ENCODE results near the gene SUCLG2. TPM values are rescaled to one million over a fixed set of nuclear protein-coding genes. Genes with fewer than 3 reads are reported as not detected.
A peak's percentile ranks its signal among the peaks of the same experiment; 100 is the strongest.
"Not testable (repeated sequence)": the region's sequence is repeated elsewhere in the genome, so short reads cannot be mapped to it uniquely, and the experiment has no call there.

SUCLG2 gene
- total RNA-seq, 2 experiments from 2014 or later: 60.0 to 63.1 TPM

DNA sequence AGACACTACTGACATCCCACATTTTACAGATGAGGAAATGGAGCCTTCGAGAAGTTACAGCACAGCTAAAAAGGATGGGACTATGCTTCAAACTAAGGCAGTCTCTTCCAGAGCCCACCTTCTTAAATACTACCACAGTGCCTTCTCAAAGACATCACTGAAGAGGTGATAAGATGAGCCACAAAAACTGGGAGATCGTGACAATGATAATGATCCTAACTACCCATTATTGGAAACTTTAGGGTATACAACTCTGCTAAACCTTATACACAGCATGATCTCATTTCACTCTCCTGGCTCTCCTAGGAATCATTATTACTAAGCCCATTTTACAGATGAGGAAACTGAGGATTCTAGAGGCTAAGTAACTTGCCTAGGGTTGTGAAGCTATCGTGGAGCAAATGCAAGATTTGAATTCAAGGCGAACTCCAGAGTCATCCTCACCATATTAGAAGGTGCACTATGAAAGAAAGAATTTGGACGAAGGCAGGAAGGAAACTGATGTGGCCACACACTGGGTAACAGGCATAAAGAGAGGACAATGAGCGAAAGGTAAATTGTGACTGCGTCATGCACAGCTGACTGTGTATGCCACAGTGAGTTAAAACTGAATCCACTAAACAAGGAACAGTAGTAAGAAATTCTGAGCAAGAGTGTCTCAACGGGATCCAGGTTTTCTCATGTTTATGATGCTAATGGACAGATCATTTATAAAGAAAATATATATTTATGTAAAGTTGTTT lies 55.4 kb downstream of the SUCLG2 start:
- H3K27ac Mint-ChIP-seq: peak overlapping the region; percentile 11
- H3K9me3 Mint-ChIP-seq: no peaks in the 10 kb centered on the region
- H3K36me3 Mint-ChIP-seq (ENCODE audit: low read depth): peaks cover 69% of the 10 kb centered on the region
- CTCF ChIA-PET: no interaction called here
- no peaks in the 10 kb centered on the region for H3K27me3 Mint-ChIP-seq
- POLR2A ChIA-PET: no interaction called here
- H3K4me3 Mint-ChIP-seq: no peak overlapping the region
- H3K4me1 Mint-ChIP-seq: peaks cover 71% of the 10 kb centered on the region
- no peak for DNase-seq

GRCh38 chr3:67595424-67595823 lies 59.0 kb downstream of the SUCLG2 start:
- ChIA-PET CTCF (no interaction called here), POLR2A (no interaction called here)
- DNase-seq: no peak
- Mint-ChIP-seq H3K4me1 (peaks cover 38% of the 10 kb centered on the region), H3K9me3 (no peaks in the 10 kb centered on the region), H3K36me3 (ENCODE audit: low read depth) (peaks cover 73% of the 10 kb centered on the region), H3K4me3 (no peak overlapping the region), H3K27ac (no peak overlapping the region), H3K27me3 (no peaks in the 10 kb centered on the region)

DNA sequence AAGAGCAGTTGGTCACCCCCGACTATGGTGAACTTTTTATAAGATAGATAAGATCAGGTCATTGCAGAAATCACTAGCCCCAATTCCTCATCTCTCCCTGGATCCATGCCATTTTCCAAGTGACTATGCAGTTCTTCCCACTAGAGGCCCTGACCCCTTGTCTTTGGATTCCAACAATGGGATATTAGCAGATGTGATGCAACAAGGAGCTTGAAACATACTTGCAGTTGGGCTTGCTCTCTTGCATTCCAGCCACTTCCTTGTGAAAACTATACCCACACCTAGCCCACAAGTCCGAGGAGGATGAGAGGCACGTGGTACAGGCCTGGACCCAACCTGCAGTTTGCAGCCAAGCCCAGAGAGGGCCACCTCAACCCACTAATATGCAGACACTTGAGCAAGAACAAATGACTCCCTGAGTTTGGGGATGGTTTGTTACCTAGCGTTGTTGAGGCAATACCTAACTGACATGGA lies 60.6 kb downstream of the SUCLG2 start:
- no peak overlapping the region for H3K4me3 Mint-ChIP-seq
- DNase-seq: no peak
- ChIA-PET CTCF (no interaction called here), POLR2A (no interaction called here)
- H3K27me3 Mint-ChIP-seq: no peaks in the 10 kb centered on the region
- H3K36me3 Mint-ChIP-seq (ENCODE audit: low read depth): peaks cover 70% of the 10 kb centered on the region
- no peaks in the 10 kb centered on the region for H3K9me3 Mint-ChIP-seq
- H3K27ac Mint-ChIP-seq: no peak overlapping the region
- peaks cover 21% of the 10 kb centered on the region for H3K4me1 Mint-ChIP-seq

DNA sequence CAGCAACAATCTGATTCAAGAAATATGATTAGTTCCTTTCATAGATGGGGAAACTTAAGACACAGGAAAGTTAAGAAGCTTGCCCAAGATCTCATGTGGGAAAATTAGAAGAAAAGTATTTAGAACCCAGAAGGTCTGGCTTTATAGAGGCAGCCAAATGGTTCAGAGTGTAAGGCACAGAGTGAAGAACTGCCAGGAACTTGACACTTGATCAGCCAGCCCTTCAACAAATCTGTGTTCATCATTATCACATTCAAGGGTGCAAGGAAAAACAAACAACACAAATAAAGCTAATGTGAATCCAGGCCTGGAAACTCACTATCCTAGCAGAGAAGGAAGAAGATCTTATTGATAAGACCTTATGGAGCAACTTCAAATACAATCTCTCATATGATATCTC lies 62.4 kb downstream of the SUCLG2 start:
- DNase-seq: no peak
- Mint-ChIP-seq H3K27ac (no peak overlapping the region), H3K9me3 (no peaks in the 10 kb centered on the region), H3K27me3 (no peaks in the 10 kb centered on the region), H3K36me3 (ENCODE audit: low read depth) (peaks cover 61% of the 10 kb centered on the region), H3K4me3 (no peak overlapping the region), H3K4me1 (peaks cover 13% of the 10 kb centered on the region)
- CTCF ChIA-PET: no interaction called here
- POLR2A ChIA-PET: no interaction called here

DNA sequence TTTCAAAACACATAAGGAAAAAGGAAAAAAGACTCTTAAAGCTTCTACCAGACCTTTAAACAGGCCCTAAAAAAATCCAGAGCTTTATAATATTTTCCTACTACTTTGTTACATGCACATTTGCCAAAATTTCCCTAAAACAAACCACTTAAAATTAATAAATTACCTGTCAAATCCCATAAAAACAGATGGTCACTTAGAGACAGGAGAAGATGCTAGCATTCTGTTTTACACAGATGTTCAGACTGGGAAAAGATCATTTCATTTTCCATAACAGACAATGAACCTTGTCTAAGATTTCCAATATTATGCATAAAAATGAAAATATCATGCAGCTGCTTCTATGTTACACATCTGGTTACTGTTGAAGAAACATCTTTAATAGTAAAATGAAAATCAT lies 66.6 kb downstream of the SUCLG2 start:
- Mint-ChIP-seq H3K36me3 (ENCODE audit: low read depth) (peaks cover 64% of the 10 kb centered on the region), H3K4me1 (peaks cover 15% of the 10 kb centered on the region), H3K27ac (no peak overlapping the region), H3K9me3 (peaks cover 12% of the 10 kb centered on the region), H3K27me3 (no peaks in the 10 kb centered on the region), H3K4me3 (no peak overlapping the region)
- POLR2A ChIA-PET: no interaction called here
- CTCF ChIA-PET: interaction anchor here (0.6 to 1.6 kb wide), 2 partner anchors 16 to 995 kb away, joined by 3 read pairs; no protein-coding TSS in a partner anchor
- DNase-seq: no peak

DNA sequence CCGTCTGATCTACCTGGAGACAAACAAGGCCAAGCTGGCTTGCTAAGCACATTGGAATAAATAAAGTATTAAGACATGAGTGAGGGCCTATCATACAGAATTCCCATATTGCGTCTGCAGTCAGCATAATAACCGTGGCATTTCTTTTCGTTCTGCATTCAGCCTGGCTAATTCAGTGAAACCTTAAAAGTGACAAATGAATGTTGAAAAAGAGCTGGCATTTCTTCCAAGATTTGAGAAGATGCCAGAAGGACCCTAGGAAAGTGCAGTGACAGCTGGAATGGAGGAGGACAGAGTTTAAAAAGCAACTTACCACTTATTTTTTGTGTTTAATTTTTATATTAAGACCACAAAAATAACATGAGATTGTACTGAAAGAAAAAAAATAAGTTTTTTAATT lies 67.1 kb downstream of the SUCLG2 start:
- ChIA-PET POLR2A (no interaction called here), CTCF (interaction anchor here (1.0 to 1.6 kb wide), 2 partner anchors 16 to 23 kb away, joined by 3 read pairs; no protein-coding TSS in a partner anchor)
- Mint-ChIP-seq H3K4me3 (no peak overlapping the region), H3K4me1 (peaks cover 15% of the 10 kb centered on the region), H3K27me3 (no peaks in the 10 kb centered on the region), H3K9me3 (peaks cover 15% of the 10 kb centered on the region), H3K27ac (no peak overlapping the region), H3K36me3 (ENCODE audit: low read depth) (peaks cover 68% of the 10 kb centered on the region)
- no peak for DNase-seq

- H3K4me1 Mint-ChIP-seq: peaks cover 15% of the 10 kb centered on the region
- DNase-seq, POLR2A ChIA-PET, H3K27ac Mint-ChIP-seq, H3K4me3 Mint-ChIP-seq, H3K27me3 Mint-ChIP-seq, CTCF ChIA-PET: not testable (repeated sequence)
- peaks cover 56% of the 10 kb centered on the region for H3K36me3 Mint-ChIP-seq (ENCODE audit: low read depth)
- H3K9me3 Mint-ChIP-seq: peaks cover 15% of the 10 kb centered on the region
Observed at GRCh38 chr3:67584608-67585007, 69.8 kb downstream of the SUCLG2 start.

DNA sequence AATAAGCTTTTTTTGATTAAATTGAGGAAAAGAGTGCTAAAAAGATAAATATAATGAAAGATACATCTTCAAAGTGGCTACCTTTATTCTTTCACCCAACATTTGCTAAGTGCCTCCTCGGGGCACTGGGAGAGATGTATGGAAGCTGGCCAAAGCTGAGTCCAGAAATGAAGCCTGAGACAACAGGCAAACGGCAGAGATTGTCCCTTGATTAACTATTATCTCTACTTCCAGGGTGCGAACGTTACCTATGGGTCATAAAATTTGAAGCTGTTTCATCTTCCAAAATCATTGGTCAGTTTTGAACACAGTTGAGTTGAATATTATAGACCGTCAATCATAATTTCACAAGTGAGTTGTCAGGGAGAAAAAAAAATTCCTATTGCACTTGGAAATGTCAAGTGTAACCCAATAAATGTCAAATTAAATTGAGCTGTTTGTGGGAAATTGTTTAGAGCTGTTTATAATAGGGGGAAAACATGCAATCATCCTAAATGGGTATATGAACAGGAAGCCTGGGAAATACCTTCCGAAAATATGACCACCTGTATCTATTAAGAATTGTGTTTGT lies 73.9 kb downstream of the SUCLG2 start:
- Mint-ChIP-seq H3K9me3 (peaks cover 17% of the 10 kb centered on the region), H3K27me3 (no peaks in the 10 kb centered on the region), H3K4me1 (peaks cover 15% of the 10 kb centered on the region), H3K36me3 (ENCODE audit: low read depth) (peaks cover 52% of the 10 kb centered on the region), H3K27ac (no peak overlapping the region), H3K4me3 (no peak overlapping the region)
- no peak for DNase-seq
- POLR2A ChIA-PET: no interaction called here
- CTCF ChIA-PET: no interaction called here

GRCh38 chr3:67578416-67578815 lies 76.0 kb downstream of the SUCLG2 start:
- ChIA-PET POLR2A (no interaction called here), CTCF (no interaction called here)
- no peak overlapping the region for H3K4me3 Mint-ChIP-seq
- no peak overlapping the region for H3K27ac Mint-ChIP-seq
- peaks cover 52% of the 10 kb centered on the region for H3K36me3 Mint-ChIP-seq (ENCODE audit: low read depth)
- peaks cover 12% of the 10 kb centered on the region for H3K9me3 Mint-ChIP-seq
- H3K4me1 Mint-ChIP-seq: no peaks in the 10 kb centered on the region
- H3K27me3 Mint-ChIP-seq: no peaks in the 10 kb centered on the region
- no peak for DNase-seq

DNA sequence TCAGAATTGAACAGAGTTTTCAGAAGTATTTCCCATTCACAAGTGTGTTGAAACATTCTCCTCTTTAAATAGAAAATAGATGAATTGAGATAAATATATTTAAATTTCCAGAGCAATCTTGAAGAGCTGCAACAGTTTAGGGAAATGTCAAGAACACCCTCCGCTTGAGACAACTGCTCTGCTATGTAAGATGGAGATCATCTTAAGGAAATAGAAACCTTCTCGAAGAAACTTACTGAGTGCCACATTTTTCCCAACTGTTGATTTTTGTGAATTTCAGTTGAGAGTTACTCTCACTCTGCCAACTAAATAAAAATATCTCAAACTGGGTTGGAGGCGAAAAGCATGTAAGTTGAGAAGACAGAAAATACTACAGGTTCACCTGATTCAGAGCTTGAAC lies 78.0 kb downstream of the SUCLG2 start:
- H3K4me1 Mint-ChIP-seq: no peaks in the 10 kb centered on the region
- ChIA-PET POLR2A (no interaction called here), CTCF (interaction anchor here (0.7 kb wide), 2 partner anchors 32 to 1351 kb away, joined by 4 read pairs; no protein-coding TSS in a partner anchor)

DNA sequence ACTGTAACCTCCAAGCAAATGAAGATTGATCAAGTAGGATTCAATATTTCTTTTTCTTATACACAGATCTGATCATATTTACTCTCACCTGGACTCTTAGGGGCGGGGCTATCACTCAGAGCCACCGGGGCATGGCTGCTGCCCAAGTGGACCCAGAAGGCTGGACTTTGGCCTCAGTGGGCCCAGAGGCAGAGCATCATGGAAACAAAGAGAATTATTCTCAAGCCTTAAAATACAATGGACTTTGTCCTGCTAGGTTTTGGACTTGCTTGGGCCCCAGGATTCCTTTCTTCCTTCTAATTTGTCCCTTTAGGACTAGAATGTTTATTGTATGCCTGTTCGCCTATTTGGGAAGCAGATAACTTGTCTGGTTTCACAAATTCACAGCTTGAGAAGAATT lies 85.1 kb downstream of the SUCLG2 start:
- no peaks in the 10 kb centered on the region for H3K4me1 Mint-ChIP-seq
- no peaks in the 10 kb centered on the region for H3K27me3 Mint-ChIP-seq
- ChIA-PET CTCF (no interaction called here), POLR2A (no interaction called here)
- H3K27ac Mint-ChIP-seq: no peak overlapping the region
- DNase-seq: no peak
- peaks cover 50% of the 10 kb centered on the region for H3K36me3 Mint-ChIP-seq (ENCODE audit: low read depth)
- no peak overlapping the region for H3K4me3 Mint-ChIP-seq
- peaks cover 25% of the 10 kb centered on the region for H3K9me3 Mint-ChIP-seq

More for the DNA sequence above, 78.0 kb downstream of the SUCLG2 start:
- H3K27me3 Mint-ChIP-seq: no peaks in the 10 kb centered on the region
- H3K4me3 Mint-ChIP-seq: no peak overlapping the region
- peaks cover 52% of the 10 kb centered on the region for H3K36me3 Mint-ChIP-seq (ENCODE audit: low read depth)
- peaks cover 16% of the 10 kb centered on the region for H3K9me3 Mint-ChIP-seq
- DNase-seq: no peak
- H3K27ac Mint-ChIP-seq: no peak overlapping the region

DNA sequence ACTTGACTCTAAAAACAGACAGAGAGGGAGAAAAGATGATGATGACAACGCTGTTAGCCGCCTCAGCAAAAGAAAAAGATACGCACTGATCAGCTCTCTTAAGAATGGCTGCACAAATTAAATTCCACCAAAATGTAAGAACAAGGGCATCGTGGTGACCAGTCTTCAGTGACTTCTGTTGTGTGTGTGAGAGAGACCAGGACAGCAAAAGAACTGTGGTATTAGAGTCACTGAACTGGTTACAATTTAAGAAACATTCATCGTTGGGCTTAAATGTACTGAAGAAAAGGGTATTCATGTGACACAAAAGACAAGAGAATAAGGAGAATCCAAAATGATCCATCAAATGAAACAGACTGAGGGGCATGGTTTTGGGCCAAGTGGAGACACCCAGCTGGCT lies 86.5 kb downstream of the SUCLG2 start:
- Mint-ChIP-seq H3K27me3 (no peaks in the 10 kb centered on the region), H3K27ac (no peak overlapping the region), H3K4me3 (no peak overlapping the region), H3K4me1 (no peaks in the 10 kb centered on the region), H3K36me3 (ENCODE audit: low read depth) (peaks cover 45% of the 10 kb centered on the region), H3K9me3 (peaks cover 23% of the 10 kb centered on the region)
- POLR2A ChIA-PET: interaction anchor here (0.6 kb wide), 1 partner anchor 71 kb away, joined by 3 read pairs; no protein-coding TSS in a partner anchor
- DNase-seq: no peak
- CTCF ChIA-PET: interaction anchor here (1.0 kb wide), 1 partner anchor 10 kb away, joined by 3 read pairs; no protein-coding TSS in a partner anchor

GRCh38 chr3:67564973-67565372 lies 89.4 kb downstream of the SUCLG2 start:
- H3K27ac Mint-ChIP-seq: no peak overlapping the region
- ChIA-PET POLR2A (no interaction called here), CTCF (interaction anchor here (0.7 kb wide), 1 partner anchor 23 kb away, joined by 3 read pairs; no protein-coding TSS in a partner anchor)
- H3K9me3 Mint-ChIP-seq: peaks cover 7% of the 10 kb centered on the region
- no peak overlapping the region for H3K4me3 Mint-ChIP-seq
- no peaks in the 10 kb centered on the region for H3K4me1 Mint-ChIP-seq
- H3K36me3 Mint-ChIP-seq (ENCODE audit: low read depth): peaks cover 34% of the 10 kb centered on the region
- no peaks in the 10 kb centered on the region for H3K27me3 Mint-ChIP-seq
- no peak for DNase-seq
